Fibroblast of lung (primary cell): ENCODE results near the gene INCENP.

ENCODE experiments used
- EZH2 ChIP-seq: IDR thresholded peaks from 2 replicates; pipeline ENCODE4 v1.5.1; 2012; ENCODE audit warnings: low read length, control low read depth, mild to moderate bottlenecking; ENCODE audit errors: missing control alignments
- TF ChIP-seq, protein P1 (sequence below), 2 donors: IDR thresholded peaks in 1 of 2; conservative IDR thresholded peaks in 1 of 2; 1 replicate in 1 of 2; 2 replicates in 1 of 2; pipeline ENCODE4 v1.5.1; 2011 to 2012; ENCODE audit warnings: low read length in 2 of 2, control low read depth in 1 of 2, inconsistent platforms in 1 of 2, low read depth in 1 of 2, mild to moderate bottlenecking in 1 of 2

DNA sequence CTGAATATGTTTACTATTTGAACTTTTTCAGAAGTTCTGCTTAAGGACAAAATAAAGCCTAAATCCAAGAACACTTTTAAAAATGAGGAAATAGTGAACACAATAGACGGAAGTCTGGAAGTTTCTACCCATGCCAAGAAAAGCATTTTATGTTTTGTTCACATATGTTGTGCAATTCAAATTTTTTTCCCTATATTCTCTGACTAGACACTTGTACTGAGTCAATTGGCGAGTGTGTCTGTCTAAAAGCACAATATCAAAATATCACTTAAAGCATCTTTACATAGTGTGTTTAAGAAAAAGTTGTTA is 29.2 kb downstream of the INCENP start:
- TF ChIP-seq, protein P1, sequence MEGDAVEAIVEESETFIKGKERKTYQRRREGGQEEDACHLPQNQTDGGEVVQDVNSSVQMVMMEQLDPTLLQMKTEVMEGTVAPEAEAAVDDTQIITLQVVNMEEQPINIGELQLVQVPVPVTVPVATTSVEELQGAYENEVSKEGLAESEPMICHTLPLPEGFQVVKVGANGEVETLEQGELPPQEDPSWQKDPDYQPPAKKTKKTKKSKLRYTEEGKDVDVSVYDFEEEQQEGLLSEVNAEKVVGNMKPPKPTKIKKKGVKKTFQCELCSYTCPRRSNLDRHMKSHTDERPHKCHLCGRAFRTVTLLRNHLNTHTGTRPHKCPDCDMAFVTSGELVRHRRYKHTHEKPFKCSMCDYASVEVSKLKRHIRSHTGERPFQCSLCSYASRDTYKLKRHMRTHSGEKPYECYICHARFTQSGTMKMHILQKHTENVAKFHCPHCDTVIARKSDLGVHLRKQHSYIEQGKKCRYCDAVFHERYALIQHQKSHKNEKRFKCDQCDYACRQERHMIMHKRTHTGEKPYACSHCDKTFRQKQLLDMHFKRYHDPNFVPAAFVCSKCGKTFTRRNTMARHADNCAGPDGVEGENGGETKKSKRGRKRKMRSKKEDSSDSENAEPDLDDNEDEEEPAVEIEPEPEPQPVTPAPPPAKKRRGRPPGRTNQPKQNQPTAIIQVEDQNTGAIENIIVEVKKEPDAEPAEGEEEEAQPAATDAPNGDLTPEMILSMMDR (conservative IDR thresholded peaks at IDR 0.05 in 1 of 2, IDR thresholded peaks at IDR 0.05 in 1 of 2; ENCODE audit: low read depth in 1 of 2, low read length in 2 of 2) = no peak
- TF ChIP-seq EZH2 = no peak
